ENCODE results near the gene ZNF577. TPM values are rescaled to one million over a fixed set of nuclear protein-coding genes. Genes with fewer than 3 reads are reported as not detected.
"Not testable (repeated sequence)": the region's sequence is repeated elsewhere in the genome, so short reads cannot be mapped to it uniquely, and the experiment has no call there.

The ZNF577 gene
- 10 to 100 TPM; 10.1 to 21.2 (median 15.0) TPM for polyA plus RNA-seq (ENCODE audit: insufficient read length in 10 of 10)
- long read RNA-seq, donor 1, partial matches to known transcripts: 0 of 3 reads
- long read RNA-seq, donor 1, other reads (novel, unspliced or antisense): 0 of 3 reads
- long read RNA-seq, donor 2, partial matches to known transcripts: 0 of 2 reads
- long read RNA-seq, donor 2, other reads (novel, unspliced or antisense): 0 of 2 reads
- long read RNA-seq, donor 3: 0 reads
- long read RNA-seq, donor 4, partial matches to known transcripts: 0 of 1 reads
- long read RNA-seq, donor 4, other reads (novel, unspliced or antisense): 0 of 1 reads
- long read RNA-seq, donor 5, partial matches to known transcripts: 0 of 1 reads
- long read RNA-seq, donor 5, other reads (novel, unspliced or antisense): 0 of 1 reads
- long read RNA-seq, donor 6, partial matches to known transcripts: 0 of 3 reads
- long read RNA-seq, donor 6, other reads (novel, unspliced or antisense): 0 of 3 reads
- long read RNA-seq, donor 7, partial matches to known transcripts: 0 of 5 reads
- long read RNA-seq, donor 7, other reads (novel, unspliced or antisense): 0 of 5 reads
- long read RNA-seq, donor 8, partial matches to known transcripts: 5 of 7 reads
- long read RNA-seq, donor 8, other reads (novel, unspliced or antisense): 0 of 7 reads
- long read RNA-seq, donor 9: 0 reads

GRCh38 chr19:51887522-51888498 lies at the start of gene ZNF577:
Gene ZNF577 (minus strand): TSS chr19:51887951. CDS start chr19:51880382, 7,569 bp downstream.
- peak; percentile 94 to 98 (median 95) for DNase-seq

GRCh38 chr19:51931921-51932320 lies 44.2 kb upstream of the ZNF577 start:
- DNase-seq: no peak

- no peak for DNase-seq
These were observed 40.1 kb upstream of the ZNF577 start for GRCh38 chr19:51927859-51928258.

GRCh38 chr19:51926784-51927741 lies 39.3 kb upstream of the ZNF577 start, which contains the start of gene ZNF613:
Gene ZNF613 (plus strand): TSS chr19:51927472. CDS start chr19:51936221, 8,749 bp downstream.
- DNase-seq: peak; percentile 92 to 98 (median 92)

- DNase-seq: no peak
These were observed 38.7 kb upstream of the ZNF577 start for GRCh38 chr19:51926426-51926783.

GRCh38 chr19:51921949-51922348 lies 34.2 kb upstream of the ZNF577 start:
- no peak for DNase-seq

GRCh38 chr19:51919606-51920005 lies 31.9 kb upstream of the ZNF577 start:
- no peak for DNase-seq

- no peak for DNase-seq
These were observed 28.4 kb upstream of the ZNF577 start for GRCh38 chr19:51916167-51916566.

GRCh38 chr19:51915324-51915867 lies 27.6 kb upstream of the ZNF577 start:
- no peak for DNase-seq

GRCh38 chr19:51907981-51908380 lies 20.2 kb upstream of the ZNF577 start:
- DNase-seq: not testable (repeated sequence)

- DNase-seq: not testable (repeated sequence)
These were observed 18.4 kb upstream of the ZNF577 start for GRCh38 chr19:51906108-51906507.

GRCh38 chr19:51905639-51906038 lies 17.9 kb upstream of the ZNF577 start:
- not testable (repeated sequence) for DNase-seq

GRCh38 chr19:51905206-51905605 lies 17.5 kb upstream of the ZNF577 start:
- DNase-seq: no peak

GRCh38 chr19:51904331-51905165 lies 16.8 kb upstream of the ZNF577 start, which contains the start of gene ZNF649:
Gene ZNF649 (minus strand): TSS chr19:51905017. CDS start chr19:51900107, 4,910 bp downstream.
- DNase-seq: peak; percentile 88 to 95 (median 90)

GRCh38 chr19:51903192-51903591 lies 15.4 kb upstream of the ZNF577 start:
- DNase-seq: no peak

GRCh38 chr19:51901860-51902259 lies 14.1 kb upstream of the ZNF577 start:
- DNase-seq: no peak

- no peak for DNase-seq
These were observed 3.5 kb upstream of the ZNF577 start for GRCh38 chr19:51891193-51891747.

- DNase-seq: no peak
These were observed 2.2 kb upstream of the ZNF577 start for GRCh38 chr19:51889934-51890333.

- DNase-seq: no peak
These were observed 3.0 kb downstream of the ZNF577 start for GRCh38 chr19:51884713-51885112.

Data from muscle of back (tissue), 13 donors.